Endothelial cell of umbilical vein (primary cell): Measurements from ENCODE around the gene TMEM132A. TPM values are rescaled to one million over a fixed set of nuclear protein-coding genes. Genes with fewer than 3 reads are reported as not detected.

Experiments used
- BruUV-seq: library from RNA; stranded (reverse); fragments of 400-500 nt; replicated peaks from 2 replicates; lab custom pipeline; 2021; lab: Mats Ljungman, UMichigan
- CTCF ChIA-PET: fragments of 300-600, 350-600 bp; sonication (Branson Sonifier 250); formaldehyde crosslinking; loops from one replicate; lab custom pipeline; 2021; ENCODE audit warnings: antibody characterized with exemption, inconsistent platforms; lab: Charles Lee
- POLR2A ChIA-PET: fragments of 300-600, 350-600 bp; sonication (Branson Sonifier 250); formaldehyde crosslinking; loops from one replicate; lab custom pipeline; 2021; ENCODE audit warnings: antibody characterized with exemption, inconsistent platforms; lab: Charles Lee
- DNase-seq: peaks from one replicate; pipeline ENCODE4 v3.0.0-alpha.2; 2011; ENCODE audit warnings: low read depth, low spot score
- FAIRE-seq: peaks from 2 replicates; lab custom pipeline; 2011; peaks lifted over from hg19 to GRCh38; lab: Jason Lieb, UNC
- H2AFZ ChIP-seq: 2 replicates; pipeline ENCODE4 v1.6.0; 2012; ENCODE audit warnings: low read depth, low read length, control low read depth, inconsistent platforms
- H3K27ac ChIP-seq: 2 replicates; pipeline ENCODE4 v1.5.1; 2011; ENCODE audit warnings: low read depth, mild to moderate bottlenecking, control low read depth, low read length, moderate library complexity; ENCODE audit not compliant: insufficient read depth
- H3K27me3 ChIP-seq, 2 experiments: 2 replicates each; pipeline versions ENCODE4 v1.6.0 to v1.6.1; 2011; ENCODE audit warnings: low read length in 2 of 2, mixed read lengths in 1 of 2; ENCODE audit not compliant: control insufficient read depth in 2 of 2, insufficient read depth in 2 of 2
- H3K36me3 ChIP-seq, 2 experiments: 2 replicates in 1 of 2; 3 replicates in 1 of 2; pipeline ENCODE4 v1.5.1; 2011; ENCODE audit warnings: low read length in 2 of 2, mild to moderate bottlenecking in 1 of 2, moderate library complexity in 1 of 2; ENCODE audit not compliant: control insufficient read depth in 2 of 2, insufficient read depth in 2 of 2; ENCODE audit errors: extremely low read depth in 1 of 2
- H3K4me1 ChIP-seq: 3 replicates; pipeline ENCODE4 v1.5.1; 2011; ENCODE audit warnings: mild to moderate bottlenecking, low read length; ENCODE audit not compliant: control insufficient read depth, insufficient read depth; ENCODE audit errors: extremely low read depth
- H3K4me2 ChIP-seq: 2 replicates; pipeline ENCODE4 v1.6.1; 2011; ENCODE audit warnings: low read length, control low read depth, mixed read lengths; ENCODE audit not compliant: insufficient read depth
- H3K4me3 ChIP-seq, 3 experiments: fragments of 200-600 bp in 1 of 3; sonication (generic), shearing (Covaris generic) in 1 of 3; replicated peaks in 1 of 3; 2 replicates each; pipeline ENCODE4 v1.5.1; 2011 to 2016; ENCODE audit warnings: control low read depth in 3 of 3, low read length in 3 of 3, mild to moderate bottlenecking in 2 of 3, inconsistent platforms in 1 of 3, low read depth in 1 of 3, moderate library complexity in 1 of 3; ENCODE audit not compliant: insufficient read depth in 1 of 3
- H3K79me2 ChIP-seq: 2 replicates; pipeline ENCODE4 v1.6.0; 2012; ENCODE audit warnings: low read length, inconsistent platforms; ENCODE audit not compliant: control insufficient read depth, insufficient read depth
- H3K9ac ChIP-seq: replicated peaks from 2 replicates; pipeline ENCODE3; 2011; ENCODE audit warnings: low read length, control low read depth; ENCODE audit not compliant: insufficient read depth; ENCODE audit errors: extremely low read depth
- H3K9me1 ChIP-seq: replicated peaks from 3 replicates; pipeline ENCODE4 v1.6.0; 2011; ENCODE audit warnings: mild to moderate bottlenecking, low read length; ENCODE audit not compliant: control insufficient read depth, insufficient read depth; ENCODE audit errors: extremely low read depth
- H3K9me3 ChIP-seq: replicated peaks from 2 replicates; pipeline ENCODE4 v1.5.1; 2012; ENCODE audit warnings: low read length, inconsistent platforms; ENCODE audit not compliant: control insufficient read depth, insufficient read depth
- H4K20me1 ChIP-seq: replicated peaks from 2 replicates; pipeline ENCODE3; 2011; ENCODE audit warnings: mild to moderate bottlenecking, low read length; ENCODE audit not compliant: control insufficient read depth, insufficient read depth; ENCODE audit errors: extremely low read depth
- CTCF ChIP-seq, 2 donors: IDR thresholded peaks; 1 replicate in 1 of 2; 2 replicates in 1 of 2; pipeline ENCODE4 v1.5.1; 2011; ENCODE audit warnings: low read length in 2 of 2, mild to moderate bottlenecking in 2 of 2, moderate library complexity in 2 of 2, control low read depth in 1 of 2, inconsistent platforms in 1 of 2, low read depth in 1 of 2; ENCODE audit not compliant: insufficient read depth in 1 of 2; ENCODE audit errors: extremely low read depth in 1 of 2
- dilution Hi-C: fragments of 300-500 bp; cut with MboI; formaldehyde crosslinking; loops from one replicate; pipeline ENCODE4 v1.15.0; 2019; ENCODE audit warnings: low sequenced_read_pairs; ENCODE audit not compliant: extremely low pct_ligation_motif_present
- intact Hi-C: fragments of 100-400 bp; cut with micrococcal nuclease; formaldehyde crosslinking; loops from one replicate; pipeline ENCODE4 v1.10.0; 2022
- polyA plus RNA-seq, 4 experiments: library from polyadenylated mRNA; depleted of rRNA in 3 of 4; stranded (reverse) in 3 of 4; unstranded in 1 of 4; fragments of >200 nt; gene quantifications; 2 replicates each; pipeline versions ENCODE4 v1.2.1 to v1.2.3, GENCODE V29; 2011 to 2012; ENCODE audit warnings: missing spikeins in 1 of 4
- total RNA-seq: library from RNA; stranded (reverse); gene quantifications from 2 replicates; pipeline ENCODE4 v1.2.3, GENCODE V29; 2021

Gene TMEM132A
- total and polyA plus RNA-seq, 2 donors (not counting 3 experiments of a cell fraction or from before 2014, with no cell fraction given), result 74.3 to 106 TPM

GRCh38 chr11:60899977-60900376 lies 24.3 kb upstream of the TMEM132A start:
- intact Hi-C loops, result loop anchor here (1.0 kb wide), 2 partner anchors 69 to 125 kb away; no protein-coding TSS in a partner anchor

More at GRCh38 chr11:60899977-60900376, 24.3 kb upstream of the TMEM132A start:
- BruUV-seq, result no TSS peak
- H3K9me3 ChIP-seq, result no peaks in the 10 kb centered on the region
- H3K9me1 ChIP-seq, result no peaks in the 10 kb centered on the region
- peaks cover 29% of the 10 kb centered on the region for H3K79me2 ChIP-seq
- TF ChIP-seq CTCF (IDR thresholded peaks at IDR 0.05; ENCODE audit: extremely low read depth in 1 of 2, insufficient read depth in 1 of 2, low read depth in 1 of 2, low read length in 2 of 2), result no peak
- H4K20me1 ChIP-seq, result no peaks in the 10 kb centered on the region
- H3K27ac ChIP-seq, result no peak overlapping the region
- H3K4me2 ChIP-seq, result no peak overlapping the region
- no peak overlapping the region for H3K4me3 ChIP-seq
- peaks cover 37 to 54% of the 10 kb centered on the region in 2 experiments for H3K36me3 ChIP-seq
- no peak overlapping the region for H2AFZ ChIP-seq
- H3K27me3 ChIP-seq, result no peaks in the 10 kb centered on the region
- FAIRE-seq, result no peak
- no peak for DNase-seq
- no peak overlapping the region for H3K9ac ChIP-seq
- dilution Hi-C loops, result no loop called here
- CTCF ChIA-PET, result interaction anchor here (0.6 to 13.1 kb wide), 56 partner anchors 8 to 552 kb away, joined by 3 to 300 read pairs (median 5); partner anchors contain the start of genes PTGDR2, TMEM109, TMEM132A and ZP1
- POLR2A ChIA-PET, result interaction anchor here (0.6 to 1.0 kb wide), 3 partner anchors 14 to 68 kb away, joined by 3 to 4 read pairs (median 4); partner anchors contain the start of gene TMEM109
- H3K4me1 ChIP-seq, result peaks cover 9% of the 10 kb centered on the region
